Sigmoid colon (tissue), 4 donors: Measurements from ENCODE around the gene MOSPD3.

Experiments used
- EP300 ChIP-seq, 4 donors: sonication (generic); formaldehyde crosslinking; IDR thresholded peaks; one replicate each; pipeline ENCODE4 v1.6.1; 2017; ENCODE audit warnings: antibody characterized with exemption in 4 of 4
- POLR2A ChIP-seq, 2 donors: fragments of 450-650 bp; IDR thresholded peaks; one replicate each; pipeline ENCODE4 v1.6.1; 2016; ENCODE audit warnings: antibody characterized with exemption in 2 of 2, mild to moderate bottlenecking in 2 of 2, moderate library complexity in 2 of 2
- TF ChIP-seq, protein P1 (sequence below), 4 experiments: fragments of 450-650 bp in 3 of 4; fragments of 200-600 bp in 1 of 4; IDR thresholded peaks; one replicate each; pipeline ENCODE4 v1.5.1; 2016 to 2019; ENCODE audit warnings: antibody characterized with exemption in 4 of 4, mild to moderate bottlenecking in 3 of 4, moderate library complexity in 2 of 4

DNA sequence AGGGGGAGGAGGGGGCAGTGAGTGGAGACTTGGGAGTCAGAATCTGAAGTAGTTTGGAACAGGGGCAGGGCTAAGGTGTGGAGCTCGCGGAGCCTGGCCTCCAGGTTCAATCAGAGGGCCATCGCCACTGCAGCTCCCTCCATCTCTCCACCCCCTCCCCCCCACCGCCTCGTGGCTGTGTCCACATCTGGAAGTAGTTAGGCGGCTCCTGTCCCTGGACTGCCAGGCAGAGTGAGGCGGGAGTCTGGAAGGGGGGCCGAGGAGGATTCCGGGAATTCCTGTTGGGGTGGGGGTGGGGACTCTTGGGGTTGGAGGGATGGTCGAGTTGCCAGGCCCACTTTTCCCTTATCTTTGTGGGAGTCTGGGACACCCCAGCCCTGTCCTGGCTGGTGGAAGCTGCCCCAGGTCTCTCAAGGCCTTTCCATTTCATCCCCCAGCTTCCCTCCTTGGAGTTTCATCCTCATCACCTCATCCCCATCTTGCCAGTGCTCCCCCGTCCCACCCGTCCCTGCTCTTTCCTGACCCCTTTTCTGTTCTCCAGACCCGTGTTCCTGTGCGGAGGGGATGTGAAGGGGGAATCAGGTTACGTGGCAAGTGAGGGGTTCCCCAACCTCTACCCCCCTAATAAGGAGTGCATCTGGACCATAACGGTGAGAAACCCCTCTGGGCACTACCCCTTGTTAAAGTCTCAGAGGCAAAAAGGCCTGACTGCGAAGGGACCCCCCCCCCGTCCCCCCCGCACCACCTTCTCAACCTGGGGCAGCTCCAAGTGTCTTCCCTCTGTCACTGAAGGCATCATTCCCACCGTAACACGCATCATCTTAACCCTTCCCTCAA is 9.2 kb upstream of the MOSPD3 start:
- TF ChIP-seq POLR2A (IDR thresholded peaks at IDR 0.05) (no peak), EP300 (IDR thresholded peaks at IDR 0.05) (no peak)
- TF ChIP-seq, protein P1, sequence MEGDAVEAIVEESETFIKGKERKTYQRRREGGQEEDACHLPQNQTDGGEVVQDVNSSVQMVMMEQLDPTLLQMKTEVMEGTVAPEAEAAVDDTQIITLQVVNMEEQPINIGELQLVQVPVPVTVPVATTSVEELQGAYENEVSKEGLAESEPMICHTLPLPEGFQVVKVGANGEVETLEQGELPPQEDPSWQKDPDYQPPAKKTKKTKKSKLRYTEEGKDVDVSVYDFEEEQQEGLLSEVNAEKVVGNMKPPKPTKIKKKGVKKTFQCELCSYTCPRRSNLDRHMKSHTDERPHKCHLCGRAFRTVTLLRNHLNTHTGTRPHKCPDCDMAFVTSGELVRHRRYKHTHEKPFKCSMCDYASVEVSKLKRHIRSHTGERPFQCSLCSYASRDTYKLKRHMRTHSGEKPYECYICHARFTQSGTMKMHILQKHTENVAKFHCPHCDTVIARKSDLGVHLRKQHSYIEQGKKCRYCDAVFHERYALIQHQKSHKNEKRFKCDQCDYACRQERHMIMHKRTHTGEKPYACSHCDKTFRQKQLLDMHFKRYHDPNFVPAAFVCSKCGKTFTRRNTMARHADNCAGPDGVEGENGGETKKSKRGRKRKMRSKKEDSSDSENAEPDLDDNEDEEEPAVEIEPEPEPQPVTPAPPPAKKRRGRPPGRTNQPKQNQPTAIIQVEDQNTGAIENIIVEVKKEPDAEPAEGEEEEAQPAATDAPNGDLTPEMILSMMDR (IDR thresholded peaks at IDR 0.05) = no peak
